Measurements from ENCODE around the gene STON2.

Gene STON2

GRCh38 chr14:81418057-81418790 is 18.1 kb upstream of the STON2 start:
- no peak for DNase-seq (ENCODE audit: low spot score)

GRCh38 chr14:81416981-81417380 is 16.9 kb upstream of the STON2 start:
- DNase-seq (ENCODE audit: low spot score): no peak

DNA sequence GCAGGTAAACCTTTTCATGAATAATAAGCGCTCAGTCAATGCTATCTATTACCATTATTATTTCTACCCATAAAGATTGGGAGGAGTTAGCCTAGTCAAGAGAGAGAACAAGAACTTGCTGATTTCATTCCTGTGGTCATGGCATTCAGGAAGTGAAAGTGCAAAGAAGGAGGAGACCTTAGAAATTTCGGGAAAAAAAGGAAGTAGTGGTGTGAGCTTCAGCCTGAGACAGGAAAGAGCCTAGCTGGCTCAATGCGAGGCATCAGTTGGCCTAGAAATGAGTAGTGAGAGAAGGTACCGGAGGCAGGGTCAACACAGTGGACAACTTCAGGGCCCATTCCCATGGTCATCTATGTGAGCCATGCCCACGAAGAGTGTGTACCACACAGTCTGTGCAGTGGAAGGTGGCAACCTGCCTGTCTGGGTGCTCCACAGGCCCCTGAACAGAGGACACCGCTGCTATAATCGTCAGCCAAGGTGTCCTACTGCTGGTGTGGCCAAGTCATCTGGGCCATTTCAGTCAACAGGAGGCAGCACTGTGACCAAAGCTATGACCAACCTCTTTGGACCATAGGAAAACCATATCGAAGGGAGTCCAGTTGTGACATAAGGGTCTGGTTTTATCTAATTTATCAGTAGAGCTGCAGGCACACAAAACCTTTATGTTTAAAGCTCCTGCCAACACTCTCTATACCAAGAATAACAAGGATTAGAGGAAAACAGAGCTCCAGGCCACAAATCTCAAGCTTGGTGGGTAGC is 16.2 kb upstream of the STON2 start:
- DNase-seq (ENCODE audit: low spot score): no peak

GRCh38 chr14:81415781-81416180 is 15.7 kb upstream of the STON2 start:
- no peak for DNase-seq (ENCODE audit: low spot score)

DNA sequence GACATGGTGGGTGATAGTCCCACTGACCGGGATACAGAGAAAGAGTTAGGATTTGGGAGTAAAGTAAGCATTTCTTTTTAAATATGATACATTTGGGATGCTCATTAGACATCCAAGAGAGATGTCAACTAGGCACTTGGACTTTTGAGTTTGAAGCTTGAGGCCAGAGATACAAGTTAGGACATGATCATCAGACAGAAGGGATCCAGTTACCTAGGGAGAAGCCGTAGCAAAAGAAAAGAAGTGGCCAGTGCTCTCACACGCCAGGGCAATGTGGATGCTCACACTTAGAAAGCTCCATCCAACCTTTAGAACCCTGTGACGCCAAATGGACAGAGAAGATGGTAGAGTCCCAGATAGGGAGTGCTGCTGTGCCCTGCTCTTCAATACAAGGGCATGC is 14.0 kb upstream of the STON2 start:
- no peak for DNase-seq (ENCODE audit: low spot score)

DNA sequence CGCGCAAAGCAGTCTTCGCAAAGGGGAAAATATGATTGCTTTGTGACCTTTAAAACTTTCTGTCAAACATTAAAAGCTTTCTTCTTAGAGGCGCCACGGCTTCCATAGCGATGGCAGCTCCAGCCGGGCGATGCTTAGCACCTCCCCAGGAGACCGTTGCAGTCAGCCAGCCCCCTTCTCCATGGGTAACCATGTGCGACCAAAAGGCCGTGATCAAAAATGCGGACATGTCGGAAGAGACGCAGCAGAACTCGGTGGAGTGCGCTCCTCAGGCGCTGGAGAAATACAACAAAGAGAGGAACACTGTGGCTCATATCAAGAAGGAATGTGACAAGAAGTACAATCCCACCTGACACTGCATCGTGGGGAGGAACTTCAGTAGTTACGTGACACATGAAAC is 12.7 kb upstream of the STON2 start:
- no peak for DNase-seq (ENCODE audit: low spot score)

DNA sequence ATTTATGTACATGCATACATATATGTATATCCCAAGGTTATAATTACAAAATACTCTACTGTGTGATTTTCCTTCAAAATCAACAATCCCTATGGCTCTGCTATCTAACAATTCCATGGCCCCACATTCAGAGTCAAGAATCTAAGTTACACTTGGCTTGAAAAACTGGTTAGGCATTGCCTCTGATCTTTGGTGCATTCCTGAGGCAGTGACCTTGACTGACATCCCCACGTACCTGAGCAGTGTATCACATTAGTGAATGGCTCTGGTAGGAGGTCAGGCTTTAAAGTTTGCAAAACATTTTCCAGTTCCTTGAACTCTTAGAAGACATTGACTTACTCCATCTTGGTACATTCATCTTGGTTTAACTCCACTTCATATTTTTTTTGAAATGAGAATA is 8.5 kb upstream of the STON2 start:
- DNase-seq (ENCODE audit: low spot score): no peak

GRCh38 chr14:81406863-81407262 is 6.7 kb upstream of the STON2 start:
- peak; percentile 29 for DNase-seq (ENCODE audit: low spot score)

GRCh38 chr14:81402123-81402495 is 2.0 kb upstream of the STON2 start:
- DNase-seq (ENCODE audit: low spot score): peak; percentile 17

DNA sequence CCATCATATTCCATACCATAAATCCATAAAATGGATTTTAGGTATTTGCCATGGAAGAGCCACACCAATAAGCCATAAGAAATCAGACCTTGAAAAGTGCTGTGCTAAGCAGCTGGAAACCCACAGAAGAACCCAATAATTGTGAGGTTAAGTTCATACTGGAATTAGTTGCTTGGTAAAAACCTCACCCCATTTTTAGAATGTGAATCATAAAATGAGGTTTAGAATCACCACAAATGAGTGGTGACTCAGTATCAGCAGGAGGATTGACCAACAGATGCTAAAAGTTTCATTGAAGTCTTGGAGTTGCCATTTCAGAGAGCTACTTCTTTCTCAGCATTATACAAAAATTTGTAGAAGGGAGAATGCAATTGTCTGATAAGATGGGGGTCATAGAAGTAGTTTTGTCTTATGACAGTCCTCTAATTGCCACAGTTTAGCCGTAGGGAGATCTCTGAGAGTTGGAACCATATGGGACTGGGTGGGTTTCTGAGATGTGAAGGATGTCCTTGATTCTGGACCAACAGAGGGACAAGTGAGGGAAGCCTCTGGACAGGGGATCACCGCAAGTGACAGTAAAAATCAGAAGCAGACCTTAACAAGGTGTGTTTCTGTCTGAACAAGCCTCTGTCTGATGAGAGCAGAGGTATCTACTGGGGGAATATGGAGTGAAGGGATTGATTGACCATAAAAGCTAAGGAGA is 1.4 kb upstream of the STON2 start:
- DNase-seq (ENCODE audit: low spot score): peak; percentile 90

DNA sequence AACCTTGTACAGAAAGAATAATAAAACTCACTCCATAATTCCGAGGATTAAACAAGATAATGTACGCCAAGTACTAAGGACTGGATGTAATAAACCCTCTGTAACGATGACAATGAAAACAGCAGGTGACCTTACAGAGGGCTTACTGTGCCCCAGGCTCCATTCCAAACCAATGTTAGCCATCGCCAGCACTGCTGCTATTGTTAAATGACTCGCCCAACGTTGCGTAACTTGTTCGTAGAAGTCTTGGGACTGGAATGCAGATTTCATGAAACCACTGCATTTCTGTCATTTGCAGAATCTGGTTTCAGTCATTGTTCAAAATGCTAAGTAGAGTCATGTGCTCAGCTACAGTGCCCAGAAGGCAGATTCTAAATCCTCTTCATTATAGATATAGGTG is 728 bp upstream of the STON2 start:
- DNase-seq (ENCODE audit: low spot score): peak; percentile 91

DNA sequence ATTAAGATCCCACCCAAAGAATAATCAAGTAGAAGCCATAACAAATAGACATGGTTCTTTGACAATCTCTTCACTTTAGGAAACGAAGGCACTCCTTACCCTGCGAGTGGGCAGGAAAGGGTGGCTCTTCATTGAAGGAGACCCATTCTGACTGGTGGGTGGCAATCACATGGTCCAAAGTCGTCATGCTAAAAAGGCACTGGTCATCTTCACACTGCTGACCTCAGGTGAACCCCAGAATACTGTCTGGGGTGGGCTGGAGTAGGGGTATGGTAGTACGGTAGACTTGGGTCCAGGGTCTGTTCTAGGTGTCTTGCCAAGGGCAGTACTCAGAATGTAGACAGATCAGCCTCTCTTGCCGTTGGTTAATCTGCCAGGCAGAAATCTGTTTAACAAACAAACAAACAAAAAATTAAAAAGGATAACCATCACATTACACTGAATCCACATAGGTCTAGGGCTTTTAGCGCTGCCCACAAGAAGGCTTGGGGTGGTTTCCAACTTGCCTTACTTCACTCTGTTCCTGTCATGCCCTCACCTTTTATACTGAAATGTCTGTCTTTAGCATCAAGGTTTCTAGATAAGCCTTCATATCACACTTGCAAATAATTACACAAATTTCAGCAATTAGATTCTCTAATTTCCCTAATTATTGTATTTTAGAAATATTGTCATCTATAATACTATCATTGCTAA is 1.8 kb downstream of the STON2 start:
- DNase-seq (ENCODE audit: low spot score): no peak

GRCh38 chr14:81396113-81396512 is 4.0 kb downstream of the STON2 start:
- peak; percentile 21 for DNase-seq (ENCODE audit: low spot score)

GRCh38 chr14:81394739-81395138 is 5.4 kb downstream of the STON2 start:
- no peak for DNase-seq (ENCODE audit: low spot score)

- no peak for DNase-seq (ENCODE audit: low spot score)
Observed at GRCh38 chr14:81392976-81393643, 7.0 kb downstream of the STON2 start.

- no peak for DNase-seq (ENCODE audit: low spot score)
Observed at GRCh38 chr14:81392052-81392451, 8.1 kb downstream of the STON2 start.

DNA sequence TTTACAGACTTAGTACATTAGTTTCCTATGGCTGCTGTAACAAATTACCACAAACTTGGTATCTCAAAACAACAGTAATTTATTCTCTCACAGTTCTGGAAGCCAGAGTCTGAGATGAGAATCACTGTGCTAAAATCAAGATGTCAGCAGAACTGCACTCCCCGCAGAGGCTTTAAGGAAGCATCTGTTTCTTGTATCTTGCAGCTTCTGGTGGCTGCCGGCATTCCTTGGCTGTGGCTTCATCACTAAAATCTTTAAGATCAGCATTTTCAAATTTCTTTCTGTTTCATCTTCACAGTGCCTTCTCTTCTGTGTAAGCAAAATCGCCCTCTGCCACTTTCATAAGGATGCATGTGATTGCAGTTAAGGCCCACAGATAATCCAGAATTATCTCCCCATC is 9.4 kb downstream of the STON2 start:
- DNase-seq (ENCODE audit: low spot score): no peak

GRCh38 chr14:81388336-81388735 is 11.8 kb downstream of the STON2 start:
- no peak for DNase-seq (ENCODE audit: low spot score)

GRCh38 chr14:81386290-81386745 is 13.8 kb downstream of the STON2 start:
- DNase-seq (ENCODE audit: low spot score): no peak

GRCh38 chr14:81385886-81386285 is 14.2 kb downstream of the STON2 start:
- no peak for DNase-seq (ENCODE audit: low spot score)

- DNase-seq (ENCODE audit: low spot score): no peak
Observed at GRCh38 chr14:81385419-81385818, 14.7 kb downstream of the STON2 start.

DNA sequence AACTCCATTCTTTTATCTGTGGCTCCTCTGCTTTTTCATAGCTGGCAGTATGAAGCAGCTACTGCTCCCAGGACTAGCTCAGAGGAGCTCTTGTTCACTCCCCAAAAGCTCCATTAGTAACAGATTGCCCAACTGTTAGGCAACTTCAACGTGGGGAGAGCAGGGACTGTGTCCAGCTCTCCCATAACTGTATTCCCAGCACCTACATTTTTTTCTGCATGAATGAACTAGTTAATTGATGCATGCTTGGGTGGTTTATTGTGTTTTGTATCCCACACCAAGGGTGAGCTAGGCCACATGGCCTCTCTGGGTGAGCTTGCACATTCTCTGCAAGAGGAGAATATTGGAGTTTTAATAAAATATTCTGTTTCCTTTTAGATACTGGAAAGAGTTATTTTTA is 15.2 kb downstream of the STON2 start:
- DNase-seq (ENCODE audit: low spot score): peak; percentile 43

All from AG08395 (cell line).